OCI-LY7 (cell line): ENCODE measurements around the gene C8B. TPM values are rescaled to one million over a fixed set of nuclear protein-coding genes. Genes with fewer than 3 reads are reported as not detected.

Source experiments
- Bru-seq: library from RNA; stranded (reverse); fragments of 400-500 nt; gene quantifications from one replicate; lab custom pipeline; 2021; lab: Mats Ljungman, UMichigan
- BruChase-seq, 2 experiments: library from RNA; stranded (reverse); fragments of 400-500 nt; gene quantifications; one replicate each; lab custom pipeline; 2021; lab: Mats Ljungman, UMichigan
- BruUV-seq: library from RNA; stranded (reverse); fragments of 400-500 nt; replicated peaks from 2 replicates; lab custom pipeline; 2021; lab: Mats Ljungman, UMichigan
- CTCF ChIA-PET: fragments of 300-600 bp; sonication (Branson Sonifier 250); formaldehyde crosslinking; loops from one replicate; lab custom pipeline; 2022; ENCODE audit warnings: antibody characterized with exemption; ENCODE audit not compliant: unreplicated experiment; lab: Charles Lee
- POLR2A ChIA-PET: fragments of 300-600 bp; sonication (Branson Sonifier 250); formaldehyde crosslinking; loops from one replicate; lab custom pipeline; 2022; ENCODE audit warnings: antibody characterized with exemption; lab: Charles Lee
- DNase-seq: peaks from one replicate; pipeline ENCODE4 v3.0.0-alpha.2; 2015; ENCODE audit warnings: low spot score
- H2AFZ ChIP-seq: fragments of 200-600 bp; sonication (generic), shearing (Covaris generic); 2 replicates; pipeline ENCODE4 v1.6.1; 2014; ENCODE audit warnings: mild to moderate bottlenecking, antibody characterized with exemption, low read length, moderate library complexity
- H3K27ac ChIP-seq: fragments of 200-600 bp; sonication (generic); 2 replicates; pipeline ENCODE4 v1.5.1; 2014; ENCODE audit warnings: mixed run types, low read depth, mild to moderate bottlenecking, moderate library complexity, low read length, inconsistent platforms; ENCODE audit not compliant: poor library complexity, severe bottlenecking
- H3K36me3 ChIP-seq: fragments of 200-600 bp; sonication (generic); 2 replicates; pipeline ENCODE4 v1.6.1; 2014; ENCODE audit warnings: mild to moderate bottlenecking, antibody characterized with exemption, low read length, moderate library complexity, mixed read lengths; ENCODE audit not compliant: insufficient read depth
- H3K4me1 ChIP-seq: fragments of 200-600 bp; sonication (generic); 2 replicates; pipeline ENCODE4 v1.5.1; 2014; ENCODE audit warnings: mild to moderate bottlenecking, low read length; ENCODE audit not compliant: insufficient read depth, poor library complexity, severe bottlenecking
- H3K4me2 ChIP-seq: fragments of 200-600 bp; sonication (generic); 2 replicates; pipeline ENCODE4 v1.6.1; 2014; ENCODE audit warnings: mild to moderate bottlenecking, low read length
- H3K4me3 ChIP-seq: fragments of 200-600 bp; sonication (generic); 2 replicates; pipeline ENCODE4 v1.5.1; 2014; ENCODE audit warnings: mild to moderate bottlenecking, low read depth, low read length; ENCODE audit not compliant: poor library complexity, severe bottlenecking
- H3K79me2 ChIP-seq: fragments of 200-600 bp; sonication (generic); 2 replicates; pipeline ENCODE4 v1.6.1; 2016; ENCODE audit warnings: low read depth, mild to moderate bottlenecking, low read length, moderate library complexity, mixed read lengths; ENCODE audit not compliant: insufficient read depth
- H3K9me2 ChIP-seq: fragments of 200-600 bp; sonication (generic); 2 replicates; pipeline ENCODE4 v1.6.1; 2016; ENCODE audit warnings: mild to moderate bottlenecking, low read length, mixed read lengths; ENCODE audit not compliant: insufficient read depth
- H3K9me3 ChIP-seq: fragments of 200-600 bp; sonication (generic); 2 replicates; pipeline ENCODE4 v1.6.1; 2014; ENCODE audit warnings: mild to moderate bottlenecking, mixed run types, low read length, mixed read lengths
- H4K20me1 ChIP-seq: fragments of 200-600 bp; sonication (generic); 2 replicates; pipeline ENCODE4 v1.6.1; 2014; ENCODE audit warnings: mild to moderate bottlenecking, antibody characterized with exemption, low read length, moderate library complexity, mixed read lengths; ENCODE audit not compliant: insufficient read depth
- CTCF ChIP-seq: fragments of 200-600 bp; sonication (generic); conservative IDR thresholded peaks from 2 replicates; pipeline ENCODE4 v1.5.1; 2014; ENCODE audit warnings: mild to moderate bottlenecking, antibody characterized with exemption, low read length, moderate library complexity, mixed read lengths
- EZH2phosphoT487 ChIP-seq: fragments of 200-600 bp; sonication (generic); IDR thresholded peaks from 2 replicates; pipeline ENCODE4 v1.6.1; 2018; ENCODE audit warnings: low read depth, borderline replicate concordance, mild to moderate bottlenecking, mixed run types, antibody characterized with exemption, low read length, moderate library complexity, mixed read lengths
- intact Hi-C: fragments of 100-400 bp; cut with micrococcal nuclease; formaldehyde crosslinking; loops from one replicate; pipeline ENCODE4 v1.10.0; 2022; ENCODE audit not compliant: unreplicated experiment
- long read RNA-seq: library from polyadenylated mRNA; stranded (forward); transcript quantifications from one replicate; pipeline ENCODE4 v2.0.0, GENCODE V29; 2022
- total RNA-seq, 2 experiments: library from RNA; depleted of rRNA in 1 of 2; stranded (reverse); fragments of >200 nt in 1 of 2; shearing (Covaris generic) in 1 of 2; gene quantifications; 2 replicates each; pipeline ENCODE4 v1.2.3, GENCODE V29; 2014 to 2022

Gene C8B
- total RNA-seq (2014; rRNA removed; shearing (Covaris generic)), result not detected in 2 replicates
- total RNA-seq (2022), result not detected in 2 replicates
- not detected for Bru-seq, nascent RNA
- not detected for BruChase-seq, experiment 1, labeled RNA remaining after a 6-hour chase
- not detected for BruChase-seq, experiment 2, labeled RNA remaining after a 2-hour chase
- long read RNA-seq, result 0 reads

GRCh38 chr1:56965916-56966697, at the start of gene C8B:
C8B (minus strand) TSS chr1:56966015; CDS start chr1:56965948, 67 bp downstream.
- no peak within 1 kb of the TSS for H3K4me2 ChIP-seq
- intact Hi-C loops, result no loop called here
- no TSS peak for BruUV-seq
- H4K20me1 ChIP-seq, result no peaks in the 10 kb centered on the region
- H3K9me2 ChIP-seq, result no peaks in the 10 kb centered on the region
- H3K4me3 ChIP-seq, result no peak within 1 kb of the TSS
- CTCF ChIA-PET, result no interaction called here
- no peaks in the 10 kb centered on the region for H3K4me1 ChIP-seq
- H2AFZ ChIP-seq, result no peak within 1 kb of the TSS
- no peaks in the 10 kb centered on the region for H3K79me2 ChIP-seq
- POLR2A ChIA-PET, result no interaction called here
- no peaks in the 10 kb centered on the region for H3K9me3 ChIP-seq
- no peak for TF ChIP-seq CTCF
- no peak for TF ChIP-seq EZH2phosphoT487
- H3K36me3 ChIP-seq, result no peaks in the 10 kb centered on the region
- no peak for DNase-seq
- no peak within 1 kb of the TSS for H3K27ac ChIP-seq

- TF ChIP-seq EZH2phosphoT487, result no peak
- TF ChIP-seq CTCF, result no peak
- Histone ChIP-seq H3K36me3 (no peaks in the 10 kb centered on the region), H3K79me2 (no peaks in the 10 kb centered on the region), H3K9me2 (no peaks in the 10 kb centered on the region), H3K4me1 (no peaks in the 10 kb centered on the region), H2AFZ (no peak overlapping the region), H3K4me3 (no peak overlapping the region), H3K4me2 (no peak overlapping the region), H4K20me1 (no peaks in the 10 kb centered on the region), H3K9me3 (no peaks in the 10 kb centered on the region), H3K27ac (no peak overlapping the region)
- no peak for DNase-seq
- ChIA-PET CTCF (no interaction called here), POLR2A (no interaction called here)
- no TSS peak for BruUV-seq
- intact Hi-C loops, result no loop called here
Measured at GRCh38 chr1:57015071-57015470, 49.3 kb upstream of the C8B start.

GRCh38 chr1:57013522-57013921, 47.7 kb upstream of the C8B start:
- H3K27ac ChIP-seq, result no peak overlapping the region
- no peaks in the 10 kb centered on the region for H3K4me1 ChIP-seq
- ChIA-PET POLR2A (no interaction called here), CTCF (no interaction called here)
- H4K20me1 ChIP-seq, result no peaks in the 10 kb centered on the region
- no peak overlapping the region for H2AFZ ChIP-seq
- H3K9me3 ChIP-seq, result no peaks in the 10 kb centered on the region
- TF ChIP-seq CTCF (no peak), EZH2phosphoT487 (no peak)
- no peak overlapping the region for H3K4me2 ChIP-seq
- H3K4me3 ChIP-seq, result no peak overlapping the region
- H3K36me3 ChIP-seq, result no peaks in the 10 kb centered on the region
- intact Hi-C loops, result no loop called here
- H3K9me2 ChIP-seq, result no peaks in the 10 kb centered on the region
- DNase-seq, result no peak
- no TSS peak for BruUV-seq
- no peaks in the 10 kb centered on the region for H3K79me2 ChIP-seq
